ENCODE measurements around the gene DUSP12. TPM values are rescaled to one million over a fixed set of nuclear protein-coding genes. Genes with fewer than 3 reads are reported as not detected.

DUSP12 gene
- total and polyA plus RNA-seq, 9 of the 15 experiments (the other 6 are each of a cell fraction or from before 2014, with no cell fraction given) = 10.4 to 81.4 (median 43.6) TPM

- TF ChIP-seq GTF3C2 (IDR thresholded peaks at IDR 0.05; ENCODE audit: borderline replicate concordance, extremely low read depth, insufficient read length) = no peak
- peak; percentile 85 for TF ChIP-seq MITF (IDR thresholded peaks at IDR 0.05)
- TF ChIP-seq MYC (IDR thresholded peaks at IDR 0.05; ENCODE audit: low read depth, low read length) = peak; percentile 73
- 0 out of 2 replicates have a peak, but pooled peaks have one; percentile 29 for TF ChIP-seq MYC (CRISPR knock-in tag; IDR thresholded peaks at IDR 0.05; ENCODE audit: borderline replicate concordance, low read depth)
- TF ChIP-seq ZNF551 (CRISPR knock-in tag; IDR thresholded peaks at IDR 0.05) = no peak
- TF ChIP-seq HDAC3 (IDR thresholded peaks at IDR 0.05; ENCODE audit: borderline replicate concordance, partially characterized antibody) = no peak
- 0 out of 2 replicates have a peak, but pooled peaks have one; percentile 14 for TF ChIP-seq USF2 (CRISPR knock-in tag; IDR thresholded peaks at IDR 0.05)
- TF ChIP-seq ZC3H8 (IDR thresholded peaks at IDR 0.05) = no peak
- TF ChIP-seq DMBX1 (CRISPR knock-in tag; IDR thresholded peaks at IDR 0.05; ENCODE audit: borderline replicate concordance) = no peak
- no peak for TF ChIP-seq BMI1 (IDR thresholded peaks at IDR 0.05; ENCODE audit: low read length)
- peak; percentile 32; the same call in 1 of the 2 replicates for TF ChIP-seq ZNF263 (CRISPR knock-in tag; IDR thresholded peaks at IDR 0.05; ENCODE audit: borderline replicate concordance)
- no peak for TF ChIP-seq ZNF143 (CRISPR knock-in tag; IDR thresholded peaks at IDR 0.05)
- TF ChIP-seq THRAP3 (IDR thresholded peaks at IDR 0.05; ENCODE audit: borderline replicate concordance) = no peak
- no peak; the same call in 1 of the 2 replicates for TF ChIP-seq ARID1B (IDR thresholded peaks at IDR 0.05)
- TF ChIP-seq TBL1XR1 (IDR thresholded peaks at IDR 0.05; ENCODE audit: low read length in 2 of 2) = no peak
- no peak for TF ChIP-seq ZBTB17 (CRISPR knock-in tag; IDR thresholded peaks at IDR 0.05)
- TF ChIP-seq ETV5 (CRISPR knock-in tag; IDR thresholded peaks at IDR 0.05; ENCODE audit: low read depth) = peak; percentile 92
- TF ChIP-seq TCF15 (CRISPR knock-in tag; IDR thresholded peaks at IDR 0.05) = no peak
- TF ChIP-seq RNF219 (CRISPR knock-in tag; IDR thresholded peaks at IDR 0.05) = no peak
- TF ChIP-seq ELF2 (CRISPR knock-in tag; IDR thresholded peaks at IDR 0.05) = peak; percentile 50; the same call in 1 of the 2 replicates
These were observed 22.9 kb upstream of the DUSP12 start (continued) for GRCh38 chr1:161726473-161727255.
